CD4-positive, alpha-beta T cell treated with Interleukin-12 subunit alpha and Interleukin-12 subunit beta, for 1 hour (primary cell): ENCODE measurements around the gene SMAD7.

Experiments used
- DNase-seq: peaks from one replicate; pipeline ENCODE4 v3.0.0-alpha.2; 2020

SMAD7 gene

DNA sequence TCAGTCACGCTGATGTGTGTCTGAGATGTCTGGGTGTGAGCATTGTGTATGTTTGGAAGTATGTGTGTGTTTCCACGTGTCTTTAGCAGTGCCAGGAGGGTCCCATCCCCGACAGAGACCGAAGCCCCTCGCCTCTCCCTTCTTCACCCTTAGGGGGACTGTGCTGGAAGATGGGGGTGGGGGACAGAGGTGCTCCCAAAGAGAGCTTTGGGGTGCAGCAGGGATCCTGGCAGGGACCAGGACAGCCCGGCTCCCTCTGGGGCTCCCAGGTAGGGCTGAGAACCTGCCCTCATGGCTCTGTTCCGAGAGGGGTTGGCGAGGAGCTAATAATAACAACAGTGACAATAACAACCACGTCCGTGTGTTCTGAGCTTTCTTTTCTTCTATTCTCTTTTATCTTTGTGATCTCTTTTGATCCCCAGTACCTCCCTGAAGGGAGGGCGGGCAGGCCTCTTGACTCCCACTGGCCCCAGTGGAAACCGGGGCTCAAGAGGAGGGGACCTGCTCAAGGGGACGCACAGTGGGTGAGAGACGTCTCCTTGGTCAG lies 57.6 kb downstream of the SMAD7 start:
- no peak for DNase-seq

DNA sequence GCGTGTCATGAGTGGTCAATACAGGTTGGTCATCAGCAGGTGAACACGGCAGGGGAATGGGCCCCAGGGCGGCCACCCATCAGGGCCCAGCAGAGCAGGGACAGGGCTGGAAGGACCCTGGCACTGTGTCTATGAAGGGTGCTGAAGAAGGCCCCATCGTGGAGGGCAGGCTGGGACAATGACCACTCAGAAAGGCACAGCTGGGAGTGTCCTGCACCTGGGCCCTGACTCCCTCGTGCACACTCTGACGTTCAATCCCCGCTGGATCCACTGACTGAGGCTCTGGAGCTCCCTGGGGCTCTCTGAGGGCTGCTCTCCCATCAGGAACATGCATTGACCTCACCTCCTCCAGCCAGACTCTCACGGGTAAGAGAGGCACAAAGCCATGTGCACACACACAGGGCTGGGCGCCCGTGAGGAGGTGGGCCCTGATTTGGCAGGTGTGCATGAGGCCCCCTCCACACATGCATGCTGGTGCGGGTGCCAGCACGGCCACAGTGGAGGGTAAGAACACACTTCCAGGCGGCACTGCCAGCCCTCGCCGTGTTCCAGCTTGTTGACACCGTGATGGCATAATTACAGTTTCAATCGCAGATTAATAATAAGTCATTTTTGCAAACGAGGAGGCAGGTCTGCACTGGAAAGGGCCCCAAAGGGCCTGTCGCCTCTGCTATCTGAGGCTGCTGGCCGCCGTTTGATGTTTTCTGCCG lies 58.5 kb downstream of the SMAD7 start:
- no peak for DNase-seq

DNA sequence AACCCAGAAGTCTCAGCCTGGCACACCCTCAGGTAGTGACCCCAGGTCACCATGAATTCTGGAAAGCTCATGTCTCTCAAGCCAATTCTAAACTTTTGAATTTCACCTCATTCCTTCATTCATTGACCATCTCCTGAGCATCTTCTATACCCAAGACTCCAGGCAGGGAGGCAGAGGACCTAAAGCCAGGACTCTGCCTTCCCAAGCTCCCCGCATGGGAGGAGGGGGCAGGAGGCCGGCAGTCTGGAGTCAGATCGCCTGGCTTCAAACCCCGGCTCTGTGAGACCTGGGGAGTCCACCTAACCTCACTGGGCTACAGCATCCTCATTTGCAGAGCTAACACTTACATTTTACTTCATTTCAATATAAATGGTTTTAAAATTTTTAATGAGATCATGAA lies 59.0 kb downstream of the SMAD7 start:
- no peak for DNase-seq

DNA sequence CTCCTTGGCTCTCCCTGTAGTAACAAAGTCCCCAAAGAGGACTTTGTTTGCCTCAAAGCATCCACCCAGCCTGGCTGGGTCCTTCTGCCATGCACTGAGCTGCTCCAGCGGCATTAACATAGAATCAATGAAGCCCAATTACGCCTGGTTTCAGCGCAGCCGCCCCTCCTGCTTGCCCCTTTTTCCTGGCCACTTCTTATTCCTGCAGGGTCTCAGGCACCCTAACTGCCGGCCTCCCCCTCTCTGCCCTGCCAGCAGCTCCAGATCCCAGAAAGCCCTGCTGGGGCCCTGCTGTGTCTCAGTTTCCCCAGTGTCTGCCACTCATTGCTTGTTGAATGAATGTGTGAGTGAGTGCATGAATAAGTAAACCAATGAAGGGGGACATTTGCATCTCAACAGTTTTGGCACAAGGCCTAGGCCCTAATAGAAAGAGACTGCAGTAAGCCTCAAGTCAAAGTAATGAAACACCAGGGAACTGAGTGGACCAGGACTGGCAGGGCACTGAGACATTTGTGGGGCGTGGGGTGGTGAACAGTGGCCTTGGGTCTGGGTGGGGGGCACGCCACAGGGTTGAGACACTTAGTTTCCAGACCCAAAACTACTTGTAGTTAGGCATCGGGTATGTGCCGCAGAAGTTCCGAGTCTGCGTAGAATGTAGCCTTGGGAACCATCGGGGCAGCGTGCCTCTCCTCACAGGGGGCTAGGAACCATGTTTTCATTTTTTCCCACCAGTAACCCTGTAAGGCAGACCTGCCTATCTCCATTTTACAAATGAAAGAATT lies 60.6 kb downstream of the SMAD7 start:
- DNase-seq, result no peak

DNA sequence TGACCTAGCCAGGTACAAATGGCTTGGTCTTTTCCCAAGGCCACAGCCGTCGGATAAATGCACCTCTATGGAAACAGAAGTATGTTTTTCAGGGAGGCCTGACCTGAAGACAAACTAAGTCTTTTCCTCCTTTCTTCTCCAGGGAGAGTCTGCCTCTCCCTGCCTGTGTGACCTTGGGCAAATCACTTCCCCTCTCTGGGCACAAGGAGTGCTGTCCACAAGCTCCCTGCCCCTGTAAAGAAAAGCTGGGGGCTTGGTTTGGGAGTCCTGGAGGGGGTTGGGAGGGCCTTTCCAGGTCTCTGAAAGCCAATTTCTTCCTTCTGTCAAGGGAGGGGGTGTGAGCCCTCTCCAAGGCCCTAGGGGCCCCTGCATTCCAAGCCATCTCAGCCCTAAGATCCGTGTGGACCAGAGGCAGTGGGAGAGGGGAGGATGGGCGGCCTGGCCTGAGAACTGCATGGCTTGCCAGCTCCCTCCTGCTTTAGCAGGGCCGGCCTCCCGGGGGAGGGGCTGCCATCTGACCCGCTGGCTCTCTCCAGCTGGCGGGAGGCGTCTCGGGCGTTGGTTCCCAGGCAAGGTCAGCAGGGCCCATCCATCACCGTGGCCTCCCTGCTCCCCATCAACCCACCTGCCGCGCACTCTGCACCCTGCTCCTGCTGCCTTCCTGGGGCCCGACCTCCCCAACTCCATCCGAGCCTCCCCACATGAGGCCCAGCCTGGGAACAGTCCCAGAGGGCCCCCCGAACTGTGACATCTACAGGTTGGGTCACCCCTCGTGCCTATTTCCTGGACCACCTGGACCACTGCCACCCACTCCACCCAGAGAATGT lies 61.4 kb downstream of the SMAD7 start:
- DNase-seq, result no peak

DNA sequence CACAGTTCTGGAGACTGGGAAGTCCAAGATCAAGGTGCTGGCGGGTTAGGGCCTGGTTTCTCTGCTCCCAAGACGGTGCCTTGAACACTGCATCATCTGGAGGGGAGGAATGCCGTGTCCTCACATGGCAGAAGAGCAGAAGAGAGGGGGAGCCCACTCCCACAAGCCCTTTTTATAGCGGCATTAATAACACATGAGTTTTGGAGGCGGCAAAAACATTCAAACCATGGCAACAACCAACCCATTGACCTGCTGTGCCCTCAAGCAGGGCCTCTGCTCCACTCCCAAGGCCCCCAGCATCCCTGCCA lies 62.0 kb downstream of the SMAD7 start:
- DNase-seq, result no peak

DNA sequence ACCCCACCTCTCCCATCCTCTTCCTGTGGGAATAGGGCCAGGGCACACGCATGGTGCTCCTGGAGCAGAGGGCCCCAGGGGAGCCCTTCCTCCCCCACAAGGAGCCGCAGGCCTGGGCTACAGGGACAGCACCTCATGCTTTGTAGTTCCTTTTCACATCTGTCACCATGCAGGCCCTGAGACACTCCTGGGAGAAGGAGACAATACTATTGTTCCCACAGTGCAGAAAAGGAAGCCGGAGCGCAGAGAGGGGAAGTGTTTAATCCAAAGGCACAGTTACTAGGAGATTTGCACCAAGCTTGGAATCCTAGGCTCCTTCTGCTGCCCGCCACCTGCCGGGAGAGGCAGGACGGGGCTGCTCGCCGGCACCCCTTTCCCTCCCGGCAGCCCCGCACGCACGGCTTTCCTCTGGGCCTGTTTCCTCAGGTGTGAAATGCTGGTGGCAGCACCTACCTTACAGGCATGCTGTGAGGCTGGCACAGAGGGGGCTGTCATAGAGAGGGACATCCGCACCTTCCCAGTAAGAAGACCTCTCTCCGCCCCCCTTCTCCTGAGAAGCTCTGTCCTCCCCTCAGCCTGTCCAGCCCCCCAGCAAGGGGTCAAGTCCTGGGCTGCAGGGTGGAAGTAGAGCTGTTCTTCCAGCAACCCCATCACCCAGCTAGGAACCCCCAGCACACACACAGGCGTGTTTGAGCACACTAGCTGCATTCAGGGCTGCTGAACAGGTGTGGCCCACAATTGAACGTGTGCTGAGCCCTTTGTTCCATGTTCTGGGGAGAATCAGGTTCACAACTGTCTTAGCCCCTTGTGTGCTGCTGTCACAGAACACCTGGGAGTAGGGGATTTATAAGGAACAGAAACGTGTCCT lies 62.6 kb downstream of the SMAD7 start:
- DNase-seq, result no peak

DNA sequence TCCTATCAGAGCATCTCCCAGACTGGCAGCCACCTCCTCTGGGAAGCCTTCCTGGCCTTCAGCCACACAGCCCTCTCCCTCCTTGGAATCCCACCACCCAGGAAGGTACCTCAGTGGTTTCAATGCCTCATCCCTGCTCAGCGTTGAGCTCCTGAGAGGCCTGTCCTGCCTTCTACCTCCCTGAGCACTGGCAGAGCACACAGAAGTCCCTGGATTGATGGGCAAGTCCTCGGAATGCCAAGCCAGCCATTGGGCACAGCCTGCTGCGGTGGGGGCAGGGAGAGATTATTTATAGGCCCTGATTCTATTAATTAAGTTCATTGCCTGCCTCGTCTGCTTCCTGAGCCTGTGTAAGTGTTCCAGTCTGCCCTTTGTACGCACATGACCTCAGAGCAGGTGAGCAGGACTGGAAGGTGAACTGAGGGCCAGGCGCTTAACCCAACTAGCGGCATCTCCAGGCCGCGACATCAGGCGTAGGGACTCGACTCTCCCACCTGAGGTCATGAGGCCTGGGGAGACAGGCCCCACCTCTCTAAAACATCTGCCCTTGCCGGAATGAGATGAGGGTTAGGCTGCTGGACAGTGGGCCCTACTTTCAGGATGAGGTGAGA lies 63.4 kb downstream of the SMAD7 start:
- no peak for DNase-seq

DNA sequence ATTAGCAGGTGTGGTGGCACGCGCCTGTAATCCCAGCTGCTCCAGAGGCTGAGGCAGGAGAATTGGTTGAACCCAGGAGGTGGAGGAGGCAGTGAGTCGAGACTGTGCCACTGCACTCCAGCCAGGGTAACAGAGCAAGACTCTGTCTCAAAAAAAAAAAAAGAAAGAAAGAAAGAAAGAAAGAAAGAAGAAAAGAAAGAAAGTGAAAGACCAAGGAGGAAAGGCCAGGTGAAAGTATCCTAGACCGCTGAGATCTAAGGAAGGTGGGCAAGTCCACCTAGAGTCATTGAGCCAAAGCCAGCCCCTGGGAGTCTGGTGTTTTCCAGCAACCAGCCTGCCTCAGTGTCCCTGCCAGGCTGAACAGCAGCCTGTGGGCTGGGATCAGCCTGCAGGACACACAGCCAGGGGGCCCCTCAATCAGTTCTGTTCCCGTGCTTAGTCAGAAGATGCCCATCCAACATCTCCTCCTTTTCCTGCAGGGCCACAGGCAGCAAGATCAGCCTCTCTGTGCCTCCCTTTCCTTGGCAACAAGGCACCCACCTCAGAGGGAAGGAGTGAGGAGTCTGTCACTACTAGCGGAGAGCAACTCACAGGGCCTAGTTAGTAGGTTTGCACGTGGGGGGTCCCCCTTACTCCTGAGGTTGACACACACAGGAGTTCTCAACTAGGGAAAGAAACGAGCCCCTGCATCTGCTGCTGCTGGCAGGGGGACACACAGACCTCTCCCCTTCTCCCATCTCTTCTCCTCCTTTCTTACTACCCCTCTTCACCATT lies 64.1 kb downstream of the SMAD7 start:
- DNase-seq, result no peak

DNA sequence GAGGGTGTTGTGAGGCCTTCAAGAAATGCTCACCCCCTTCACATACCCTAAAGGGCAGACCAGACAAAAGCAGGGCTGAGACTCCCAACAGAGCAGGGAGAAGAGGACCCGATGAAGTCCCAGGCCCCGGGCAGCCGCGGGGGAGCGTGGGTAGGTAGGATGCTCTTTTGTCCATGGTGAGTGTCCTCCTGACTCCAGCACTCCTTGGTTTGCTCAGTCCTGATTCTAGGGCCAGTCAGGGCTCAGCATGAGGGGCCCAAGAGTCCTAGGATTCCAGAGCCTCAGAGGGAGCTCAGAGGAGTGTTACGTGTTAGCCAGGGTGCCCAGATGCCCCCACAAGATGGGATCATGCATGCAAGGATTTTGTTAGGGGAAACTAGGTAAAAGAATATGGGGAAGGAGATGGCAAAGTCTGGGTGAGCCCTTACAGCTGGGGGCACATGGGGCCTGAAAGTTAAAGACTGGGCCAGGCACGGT lies 64.8 kb downstream of the SMAD7 start:
- no peak for DNase-seq

DNA sequence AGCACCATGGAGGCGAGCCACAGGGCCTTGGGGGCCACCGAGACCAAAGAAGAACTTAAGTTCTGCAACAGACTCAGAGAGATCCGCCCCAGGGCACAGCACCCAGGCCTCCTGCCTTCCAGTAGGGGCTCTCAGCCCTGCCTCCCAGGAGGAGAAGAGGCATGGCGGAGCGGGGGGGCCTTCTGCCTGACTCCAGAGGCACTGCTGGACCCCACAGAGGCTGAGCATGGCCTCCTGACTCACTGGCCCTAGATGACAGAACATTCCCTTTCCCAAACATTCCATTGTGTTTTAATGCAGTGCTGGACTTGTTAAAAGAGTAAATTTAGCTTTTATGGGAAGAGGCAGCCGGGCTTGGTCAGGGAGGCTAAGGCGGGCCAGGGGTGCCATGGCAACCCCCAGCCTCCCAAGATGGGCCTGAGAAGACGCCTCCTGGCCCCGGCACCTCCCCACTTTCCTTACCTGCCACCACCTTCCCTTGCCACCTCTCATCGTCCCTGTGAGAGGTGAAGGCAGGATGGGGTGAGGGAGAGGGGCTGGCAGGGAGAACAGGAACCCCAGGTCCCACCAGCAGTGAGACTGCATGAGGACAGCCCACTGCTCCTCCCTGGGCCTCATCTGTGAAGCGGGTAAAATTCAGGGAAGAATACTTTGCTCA lies 65.4 kb downstream of the SMAD7 start:
- DNase-seq, result no peak

DNA sequence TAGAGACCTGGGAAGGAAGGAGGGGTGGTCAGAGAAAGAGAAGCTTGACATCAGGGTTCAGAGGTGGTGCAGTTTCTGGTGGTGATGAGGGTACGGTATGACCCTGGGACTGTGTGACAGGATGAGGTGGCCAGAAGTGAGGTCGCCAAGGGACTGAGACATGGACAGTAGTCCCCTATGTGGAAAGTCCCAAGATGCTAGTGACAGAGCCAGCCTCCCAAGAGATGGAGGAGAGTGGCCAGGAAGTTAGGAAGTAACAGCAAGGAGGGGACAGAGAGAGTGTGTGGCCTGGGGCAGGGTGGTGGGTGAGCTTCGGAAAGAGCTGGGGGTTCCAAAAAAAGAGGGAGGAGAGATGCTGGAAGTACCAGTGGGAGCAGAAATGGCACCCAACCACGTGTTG lies 66.0 kb downstream of the SMAD7 start:
- no peak for DNase-seq

DNA sequence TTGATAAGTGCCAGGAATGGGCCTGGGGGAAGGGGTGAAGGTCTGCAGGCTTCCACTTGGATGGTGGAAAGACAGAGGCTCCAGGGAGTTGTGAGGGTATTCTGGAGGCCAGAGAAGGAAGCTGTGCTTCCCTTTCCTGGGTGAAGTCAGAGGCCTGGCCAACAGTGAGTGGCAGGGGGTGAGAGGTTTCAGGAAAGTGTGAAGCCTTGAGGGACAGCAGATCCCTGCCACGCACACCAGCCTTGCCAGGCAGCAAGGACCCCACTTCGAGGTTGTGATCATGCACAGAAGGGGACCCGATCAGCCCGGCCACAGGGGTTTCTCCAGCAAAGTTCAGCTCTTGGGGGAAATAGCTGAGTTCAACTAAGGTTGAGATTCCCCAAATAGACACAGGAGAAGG lies 66.5 kb downstream of the SMAD7 start:
- DNase-seq, result no peak

DNA sequence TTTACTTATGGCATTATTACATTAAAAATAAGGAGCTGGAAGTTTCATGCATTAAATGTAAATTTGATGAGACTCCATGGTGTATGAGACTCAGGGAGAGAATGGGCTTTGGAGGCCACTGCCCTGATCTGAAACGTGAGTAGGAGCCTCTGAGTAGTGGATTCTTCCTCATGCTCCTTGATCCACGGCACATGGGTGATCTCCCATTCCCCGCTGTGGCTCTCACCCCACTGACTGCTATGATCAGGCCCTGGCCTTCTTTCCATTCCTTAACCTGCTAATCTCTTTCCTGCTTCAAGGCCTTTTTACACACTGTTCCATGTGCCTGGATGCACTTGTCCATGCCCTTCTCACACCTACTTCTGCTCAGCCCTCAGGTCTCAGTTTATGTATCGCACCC lies 68.4 kb downstream of the SMAD7 start:
- no peak for DNase-seq

DNA sequence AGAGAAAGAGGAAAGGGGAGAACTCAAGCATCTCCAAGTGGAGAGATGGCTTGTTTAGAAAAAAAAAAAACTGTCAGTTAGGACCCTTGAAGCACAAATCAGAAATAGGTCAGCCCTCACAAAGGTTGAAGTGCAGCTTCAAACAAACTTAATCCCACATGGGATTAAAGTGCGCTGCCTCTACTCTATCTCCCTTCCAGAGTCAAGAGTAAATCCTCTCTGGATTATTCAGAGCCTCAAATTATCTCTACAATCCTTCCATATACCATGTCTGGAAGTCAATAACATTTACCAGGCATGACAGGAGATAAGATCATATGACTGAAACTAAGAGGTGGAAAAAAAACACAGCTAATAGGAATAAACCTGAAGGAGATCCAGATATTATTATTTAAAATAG lies 69.8 kb downstream of the SMAD7 start:
- no peak for DNase-seq

DNA sequence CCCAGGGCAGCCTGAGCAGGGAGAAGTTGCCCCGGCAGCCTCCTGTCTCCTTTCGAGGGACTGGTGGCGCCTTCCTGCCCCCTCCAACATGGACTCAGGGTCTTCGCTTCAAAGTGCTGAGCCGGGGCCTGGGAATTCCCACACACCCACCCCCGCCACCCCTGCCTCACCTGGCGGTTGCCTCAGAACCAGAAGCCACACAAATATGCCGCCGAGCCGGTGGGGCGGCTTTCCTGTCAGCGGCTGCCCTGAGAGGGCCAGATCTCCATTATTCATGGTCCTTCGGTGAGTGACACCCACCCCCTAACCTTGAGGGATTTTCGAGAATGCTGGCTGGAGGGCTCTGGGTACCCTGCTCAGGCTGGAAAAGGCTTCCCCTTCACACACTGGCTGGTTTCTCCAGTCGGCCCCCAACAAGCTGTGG lies 71.7 kb downstream of the SMAD7 start:
- DNase-seq, result no peak

DNA sequence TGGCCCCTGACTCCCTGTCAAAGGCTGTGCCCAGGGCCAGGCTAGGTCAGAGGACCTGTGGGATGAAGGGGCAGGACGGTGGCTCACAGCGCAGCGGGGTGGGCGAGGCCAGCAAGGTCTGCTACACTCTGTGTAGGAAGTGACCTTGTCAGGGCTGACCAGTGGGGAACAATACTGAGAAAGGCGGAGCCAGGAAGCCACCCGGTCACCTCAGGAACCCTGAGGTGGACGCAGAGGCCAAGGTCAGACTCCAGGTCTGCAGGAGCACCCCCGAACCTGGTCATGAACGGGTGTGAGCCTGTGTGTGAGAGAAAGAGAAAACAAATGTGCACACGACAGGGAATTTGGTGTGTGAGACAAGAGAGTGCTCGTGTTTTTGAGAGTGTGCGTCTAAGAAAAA lies 72.3 kb downstream of the SMAD7 start:
- no peak for DNase-seq

DNA sequence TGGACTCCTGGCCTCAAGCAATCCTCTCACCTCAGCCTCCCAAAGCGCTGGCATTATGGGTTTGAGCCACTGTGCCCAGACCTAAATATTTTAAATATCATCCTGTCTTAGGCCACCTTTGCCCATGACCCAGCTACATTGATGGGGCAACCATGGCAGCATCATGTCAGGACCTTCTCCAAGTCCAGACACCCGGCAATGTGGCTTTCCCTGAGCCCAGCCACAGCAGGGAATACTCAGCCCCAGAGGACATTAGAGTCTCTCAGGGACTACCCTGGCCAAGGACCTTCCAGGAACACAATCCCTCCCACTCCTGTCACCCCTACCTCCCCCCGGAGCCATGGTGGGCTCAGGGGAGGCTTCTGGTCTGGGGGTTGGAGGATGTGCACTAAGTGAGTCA lies 72.8 kb downstream of the SMAD7 start:
- DNase-seq, result no peak

DNA sequence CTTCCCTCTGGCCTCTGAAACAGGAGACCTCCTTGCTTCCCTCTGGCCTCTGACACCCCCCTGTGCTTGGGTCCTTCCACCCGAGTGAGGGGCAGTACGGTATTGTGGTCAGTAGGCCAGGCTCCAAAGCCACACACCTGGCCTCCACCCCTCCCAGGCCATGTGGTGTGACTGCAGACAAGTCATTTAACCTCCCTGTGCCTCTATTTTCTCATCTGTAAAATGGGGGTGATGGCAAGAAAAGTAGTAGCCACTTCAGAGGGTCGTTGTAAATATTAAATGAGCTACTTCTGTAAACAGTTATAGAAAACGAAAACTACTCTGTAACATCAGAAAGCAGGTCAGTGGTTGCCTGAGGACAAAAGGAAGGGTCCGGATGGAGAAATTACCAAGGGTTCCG lies 74.2 kb downstream of the SMAD7 start:
- DNase-seq, result no peak

DNA sequence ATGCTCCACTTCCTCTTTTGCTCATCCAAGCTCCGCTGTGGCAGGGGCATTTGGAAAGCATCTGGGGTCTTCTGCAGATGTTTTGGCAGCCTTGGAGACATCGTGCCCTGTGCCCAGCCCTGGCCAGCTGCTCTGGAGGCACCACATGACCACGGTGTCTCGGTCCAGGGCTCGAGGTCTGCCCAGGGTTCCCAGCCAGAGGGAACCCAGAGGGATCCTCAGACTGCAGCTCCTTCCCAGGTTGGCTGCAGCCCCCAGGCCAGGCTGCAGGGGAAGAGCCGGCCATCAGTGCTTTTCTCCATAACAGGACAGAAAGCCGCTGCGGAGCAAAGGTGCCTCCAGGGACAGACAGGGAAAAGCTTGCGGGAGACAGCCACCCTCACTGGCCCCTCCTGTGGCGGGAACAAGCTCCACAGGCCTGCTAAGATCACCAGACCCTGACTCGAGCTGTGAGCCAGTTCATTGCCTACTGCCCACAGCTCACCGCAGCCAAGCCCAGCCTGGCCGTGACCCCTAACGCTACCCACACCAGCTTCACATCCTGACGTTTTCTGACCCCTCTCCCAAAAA lies 74.7 kb downstream of the SMAD7 start:
- DNase-seq, result no peak
